Trophoblast cell (in vitro differentiated cells and primary cell): Measurements from ENCODE around the gene SORCS1.

ENCODE experiments used
- DNase-seq, 2 donors: peaks; one replicate each; pipeline ENCODE4 v3.0.0-alpha.2; 2016
- H2AFZ ChIP-seq: 2 replicates; pipeline ENCODE4 v1.6.1; 2013; ENCODE audit warnings: low read length, moderate library complexity, mild to moderate bottlenecking; ENCODE audit not compliant: insufficient read depth, poor library complexity
- H2AK5ac ChIP-seq: 2 replicates; pipeline ENCODE4 v1.6.1; 2013; ENCODE audit warnings: mild to moderate bottlenecking, low read length
- H2BK120ac ChIP-seq: 2 replicates; pipeline ENCODE4 v1.6.1; 2013; ENCODE audit warnings: low read length, mild to moderate bottlenecking, moderate library complexity; ENCODE audit not compliant: insufficient read depth, poor library complexity
- H2BK12ac ChIP-seq: 2 replicates; pipeline ENCODE4 v1.6.1; 2013; ENCODE audit warnings: mild to moderate bottlenecking, low read length, moderate library complexity
- H2BK5ac ChIP-seq: 2 replicates; pipeline ENCODE4 v1.6.1; 2013; ENCODE audit warnings: low read length, low read depth, moderate library complexity, mild to moderate bottlenecking; ENCODE audit not compliant: poor library complexity
- H3K14ac ChIP-seq: 2 replicates; pipeline ENCODE4 v1.6.1; 2013; ENCODE audit warnings: mild to moderate bottlenecking, low read length
- H3K18ac ChIP-seq: 2 replicates; pipeline ENCODE4 v1.6.1; 2013; ENCODE audit warnings: mild to moderate bottlenecking, low read length
- H3K23ac ChIP-seq: 2 replicates; pipeline ENCODE4 v1.6.1; 2013; ENCODE audit warnings: low read length
- H3K27ac ChIP-seq: 2 replicates; pipeline ENCODE4 v1.5.1; 2013; ENCODE audit warnings: low read depth, mild to moderate bottlenecking, inconsistent platforms, low read length, moderate library complexity
- H3K27me3 ChIP-seq: 2 replicates; pipeline ENCODE4 v1.6.1; 2013; ENCODE audit warnings: inconsistent platforms, mild to moderate bottlenecking, low read length, moderate library complexity; ENCODE audit not compliant: insufficient read depth
- H3K36me3 ChIP-seq, 2 experiments: 1 replicate in 1 of 2; 2 replicates in 1 of 2; pipeline ENCODE4 v1.6.1; 2013; ENCODE audit warnings: low read length in 2 of 2, mild to moderate bottlenecking in 2 of 2, moderate library complexity in 1 of 2; ENCODE audit not compliant: insufficient read depth in 2 of 2, control insufficient read depth in 1 of 2
- H3K4ac ChIP-seq: 2 replicates; pipeline ENCODE4 v1.6.1; 2013; ENCODE audit warnings: low read depth, mild to moderate bottlenecking, low read length, moderate library complexity
- H3K4me1 ChIP-seq, 2 experiments: 1 replicate in 1 of 2; 2 replicates in 1 of 2; pipeline ENCODE4 v1.6.1; 2013; ENCODE audit warnings: low read length in 2 of 2, mild to moderate bottlenecking in 2 of 2, moderate library complexity in 1 of 2; ENCODE audit not compliant: insufficient read depth in 2 of 2, control insufficient read depth in 1 of 2
- H3K4me2 ChIP-seq: 2 replicates; pipeline ENCODE4 v1.6.1; 2013; ENCODE audit warnings: inconsistent platforms, mild to moderate bottlenecking, low read length, moderate library complexity
- H3K4me3 ChIP-seq: 2 replicates; pipeline ENCODE4 v1.5.1; 2013; ENCODE audit warnings: mild to moderate bottlenecking, low read depth, low read length, inconsistent platforms
- H3K79me1 ChIP-seq: one replicate; pipeline ENCODE4 v1.6.1; 2013; ENCODE audit warnings: low read length
- H3K79me2 ChIP-seq: 2 replicates; pipeline ENCODE4 v1.6.1; 2013; ENCODE audit warnings: low read length, mild to moderate bottlenecking; ENCODE audit not compliant: control insufficient read depth, insufficient read depth, poor library complexity
- H3K9ac ChIP-seq: 2 replicates; pipeline ENCODE4 v1.6.1; 2013; ENCODE audit warnings: mild to moderate bottlenecking, low read length
- H3K9me3 ChIP-seq: 2 replicates; pipeline ENCODE4 v1.6.1; 2013; ENCODE audit warnings: low read depth, mild to moderate bottlenecking, control low read depth, inconsistent platforms, low read length; ENCODE audit not compliant: insufficient read depth
- H4K12ac ChIP-seq: 2 replicates; pipeline ENCODE4 v1.6.1; 2013; ENCODE audit warnings: low read depth, mild to moderate bottlenecking, low read length, moderate library complexity
- H4K8ac ChIP-seq: 2 replicates; pipeline ENCODE4 v1.6.1; 2013; ENCODE audit warnings: low read depth, mild to moderate bottlenecking, low read length, moderate library complexity
- H4K91ac ChIP-seq: one replicate; pipeline ENCODE4 v1.6.1; 2013; ENCODE audit warnings: low read depth, mild to moderate bottlenecking, low read length, moderate library complexity
- WGBS: extraction: QIAGEN DNeasy Blood & Tissue Kit; methylation state at CpG from one replicate; pipeline ENCODE4 v1.1.7; 2013; ENCODE audit warnings: missing lambda C conversion rate; ENCODE audit not compliant: insufficient read length, insufficient coverage; ENCODE audit errors: extremely low coverage; 5-methylcytosine and 5-hydroxymethylcytosine counted together

SORCS1 gene

GRCh38 chr10:106788982-106789381, 375.5 kb downstream of the SORCS1 start:
- Histone ChIP-seq H4K8ac (no peak overlapping the region), H3K9me3 (peaks cover 2% of the 10 kb centered on the region), H2BK12ac (no peak overlapping the region), H3K79me1 (no peaks in the 10 kb centered on the region), H3K4me3 (no peak overlapping the region), H2AK5ac (no peak overlapping the region), H3K36me3 (no peaks in the 10 kb centered on the region), H3K27ac (no peak overlapping the region), H4K12ac (no peak overlapping the region), H3K4me1 (no peaks in the 10 kb centered on the region), H3K27me3 (no peaks in the 10 kb centered on the region), H2AFZ (no peak overlapping the region), H3K23ac (no peak overlapping the region), H3K4me2 (no peak overlapping the region), H3K14ac (no peak overlapping the region), H3K9ac (no peak overlapping the region), H3K4ac (no peak overlapping the region), H3K79me2 (no peaks in the 10 kb centered on the region), H2BK120ac (no peak overlapping the region), H4K91ac (no peak overlapping the region), H3K18ac (no peak overlapping the region), H2BK5ac (no peak overlapping the region)
- no CpG with 5 or more reads among the region's 3 CpGs for WGBS
- DNase-seq, result no peak

- Histone ChIP-seq H2AK5ac (no peak overlapping the region), H4K8ac (no peak overlapping the region), H3K79me2 (no peaks in the 10 kb centered on the region), H3K4me3 (no peak overlapping the region), H3K4me1 (no peaks in the 10 kb centered on the region), H3K36me3 (no peaks in the 10 kb centered on the region), H3K9me3 (peaks cover 2% of the 10 kb centered on the region), H3K23ac (no peak overlapping the region), H3K18ac (no peak overlapping the region), H3K79me1 (no peaks in the 10 kb centered on the region), H3K4ac (no peak overlapping the region), H4K12ac (no peak overlapping the region), H3K14ac (no peak overlapping the region), H3K9ac (no peak overlapping the region), H3K4me2 (no peak overlapping the region), H2AFZ (no peak overlapping the region), H2BK120ac (no peak overlapping the region), H2BK12ac (no peak overlapping the region), H3K27me3 (no peaks in the 10 kb centered on the region), H4K91ac (no peak overlapping the region), H3K27ac (no peak overlapping the region), H2BK5ac (no peak overlapping the region)
- DNase-seq, result no peak
- no CpG with 5 or more reads among the region's 3 CpGs for WGBS
These were observed 379.0 kb downstream of the SORCS1 start for GRCh38 chr10:106785528-106785927.

GRCh38 chr10:106780632-106781031, 383.9 kb downstream of the SORCS1 start:
- Histone ChIP-seq H3K27ac (no peak overlapping the region), H3K36me3 (no peaks in the 10 kb centered on the region), H3K18ac (no peak overlapping the region), H3K27me3 (no peaks in the 10 kb centered on the region), H3K79me1 (no peaks in the 10 kb centered on the region), H2AK5ac (no peak overlapping the region), H4K12ac (no peak overlapping the region), H3K4me3 (no peak overlapping the region), H3K79me2 (no peaks in the 10 kb centered on the region), H2BK5ac (no peak overlapping the region), H2BK120ac (no peak overlapping the region), H3K4me1 (no peaks in the 10 kb centered on the region), H2AFZ (no peak overlapping the region), H3K4me2 (no peak overlapping the region), H3K14ac (no peak overlapping the region), H4K8ac (no peak overlapping the region), H4K91ac (no peak overlapping the region), H3K9ac (no peak overlapping the region), H3K23ac (no peak overlapping the region), H3K9me3 (no peaks in the 10 kb centered on the region), H3K4ac (no peak overlapping the region), H2BK12ac (no peak overlapping the region)
- no peak for DNase-seq
- WGBS, result no CpG with 5 or more reads among the region's 3 CpGs

GRCh38 chr10:106777841-106778240, 386.7 kb downstream of the SORCS1 start:
- no peak overlapping the region for H3K18ac ChIP-seq
- H3K36me3 ChIP-seq, result no peaks in the 10 kb centered on the region
- H3K9ac ChIP-seq, result no peak overlapping the region
- WGBS, result no CpG with 5 or more reads among the region's 1 CpG
- no peak overlapping the region for H2BK120ac ChIP-seq
- no peaks in the 10 kb centered on the region for H3K9me3 ChIP-seq
- no peaks in the 10 kb centered on the region for H3K4me1 ChIP-seq
- no peak overlapping the region for H3K23ac ChIP-seq
- H2AFZ ChIP-seq, result no peak overlapping the region
- H3K4ac ChIP-seq, result no peak overlapping the region
- H2AK5ac ChIP-seq, result no peak overlapping the region
- H3K4me3 ChIP-seq, result no peak overlapping the region
- no peaks in the 10 kb centered on the region for H3K27me3 ChIP-seq
- no peak overlapping the region for H3K27ac ChIP-seq
- H4K8ac ChIP-seq, result no peak overlapping the region
- H3K14ac ChIP-seq, result no peak overlapping the region
- H3K79me1 ChIP-seq, result no peaks in the 10 kb centered on the region
- no peak for DNase-seq
- no peak overlapping the region for H3K4me2 ChIP-seq
- H4K91ac ChIP-seq, result no peak overlapping the region
- no peak overlapping the region for H2BK12ac ChIP-seq
- no peak overlapping the region for H2BK5ac ChIP-seq
- no peaks in the 10 kb centered on the region for H3K79me2 ChIP-seq
- H4K12ac ChIP-seq, result no peak overlapping the region
